GM10248 (cell line): ENCODE results near the gene RAD51B.

Experiments used
- CTCF ChIA-PET: fragments of 300-600 bp; sonication (Branson Sonifier 250); formaldehyde crosslinking; extraction: SDS; loops from one replicate; lab custom pipeline; 2021; ENCODE audit warnings: antibody characterized with exemption; lab: Yijun Ruan, JAX
- POLR2A ChIA-PET: fragments of 350-650 bp; sonication (Branson Sonifier 250); formaldehyde crosslinking; extraction: SDS; loops from one replicate; lab custom pipeline; 2020; ENCODE audit warnings: antibody characterized with exemption; lab: Yijun Ruan, JAX
- DNase-seq: peaks from one replicate; pipeline ENCODE4 v3.0.0; 2012; ENCODE audit errors: extremely low spot score
- TF ChIP-seq, protein P1 (sequence below): IDR thresholded peaks from 2 replicates; pipeline ENCODE4 v1.5.1; 2012; ENCODE audit warnings: mild to moderate bottlenecking, low read depth; ENCODE audit errors: extremely low read depth, missing control alignments, control extremely low read depth

Gene RAD51B

DNA sequence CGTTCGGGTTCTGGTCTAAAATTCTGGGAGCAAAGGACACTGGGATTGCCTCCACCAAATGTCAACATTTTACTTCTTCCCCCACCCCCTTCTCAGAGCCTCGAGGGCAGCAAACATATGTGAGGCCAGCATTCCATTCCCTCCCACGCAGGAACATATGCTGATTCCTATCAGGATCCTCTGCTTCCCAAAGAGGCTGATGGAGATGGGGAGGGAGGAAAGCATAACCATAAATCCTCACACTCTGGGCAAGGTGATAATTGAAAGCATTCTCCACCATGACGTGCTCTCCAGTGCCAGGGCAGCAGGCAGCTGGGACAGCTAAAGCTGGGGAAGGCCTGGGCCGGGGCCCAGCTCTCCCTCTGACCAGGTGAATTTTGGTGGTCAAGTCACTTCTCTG lies 578.2 kb downstream of the RAD51B start:
- CTCF ChIA-PET = no interaction called here
- TF ChIP-seq, protein P1, sequence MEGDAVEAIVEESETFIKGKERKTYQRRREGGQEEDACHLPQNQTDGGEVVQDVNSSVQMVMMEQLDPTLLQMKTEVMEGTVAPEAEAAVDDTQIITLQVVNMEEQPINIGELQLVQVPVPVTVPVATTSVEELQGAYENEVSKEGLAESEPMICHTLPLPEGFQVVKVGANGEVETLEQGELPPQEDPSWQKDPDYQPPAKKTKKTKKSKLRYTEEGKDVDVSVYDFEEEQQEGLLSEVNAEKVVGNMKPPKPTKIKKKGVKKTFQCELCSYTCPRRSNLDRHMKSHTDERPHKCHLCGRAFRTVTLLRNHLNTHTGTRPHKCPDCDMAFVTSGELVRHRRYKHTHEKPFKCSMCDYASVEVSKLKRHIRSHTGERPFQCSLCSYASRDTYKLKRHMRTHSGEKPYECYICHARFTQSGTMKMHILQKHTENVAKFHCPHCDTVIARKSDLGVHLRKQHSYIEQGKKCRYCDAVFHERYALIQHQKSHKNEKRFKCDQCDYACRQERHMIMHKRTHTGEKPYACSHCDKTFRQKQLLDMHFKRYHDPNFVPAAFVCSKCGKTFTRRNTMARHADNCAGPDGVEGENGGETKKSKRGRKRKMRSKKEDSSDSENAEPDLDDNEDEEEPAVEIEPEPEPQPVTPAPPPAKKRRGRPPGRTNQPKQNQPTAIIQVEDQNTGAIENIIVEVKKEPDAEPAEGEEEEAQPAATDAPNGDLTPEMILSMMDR = no peak
- no peak for DNase-seq
- POLR2A ChIA-PET = no interaction called here

DNA sequence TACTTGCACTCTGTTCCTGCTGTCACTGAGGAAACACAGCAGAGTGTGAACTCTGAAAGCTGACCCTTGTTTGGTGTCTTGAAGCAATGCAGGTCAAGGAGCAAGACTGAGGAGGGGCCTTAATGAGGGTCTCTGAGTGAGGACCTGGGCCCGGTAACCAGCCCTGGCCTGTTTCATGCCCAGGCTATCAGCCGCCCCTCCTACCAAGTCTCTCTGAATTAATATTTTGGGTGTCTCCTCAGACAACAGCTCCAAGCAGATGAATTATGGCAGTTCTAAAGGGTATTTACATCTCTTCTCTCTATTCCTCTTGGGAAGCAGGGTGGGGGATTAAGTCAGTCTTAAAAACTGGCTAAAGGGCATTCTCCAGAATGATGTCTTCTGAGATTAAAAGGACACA lies 578.8 kb downstream of the RAD51B start:
- DNase-seq = no peak
- ChIA-PET CTCF (no interaction called here), POLR2A (no interaction called here)
- TF ChIP-seq, protein P1 = no peak

- no peak for DNase-seq
- TF ChIP-seq, protein P1 = no peak
- CTCF ChIA-PET = interaction anchor here (0.8 to 1.6 kb wide), 5 partner anchors 9 to 421 kb away, joined by 3 to 4 read pairs (median 4); no protein-coding TSS in a partner anchor
- POLR2A ChIA-PET = interaction anchor here (1.4 kb wide), 1 partner anchor 15 kb away, joined by 4 read pairs; no protein-coding TSS in a partner anchor
These were observed 580.4 kb downstream of the RAD51B start for GRCh38 chr14:68399971-68400370.

DNA sequence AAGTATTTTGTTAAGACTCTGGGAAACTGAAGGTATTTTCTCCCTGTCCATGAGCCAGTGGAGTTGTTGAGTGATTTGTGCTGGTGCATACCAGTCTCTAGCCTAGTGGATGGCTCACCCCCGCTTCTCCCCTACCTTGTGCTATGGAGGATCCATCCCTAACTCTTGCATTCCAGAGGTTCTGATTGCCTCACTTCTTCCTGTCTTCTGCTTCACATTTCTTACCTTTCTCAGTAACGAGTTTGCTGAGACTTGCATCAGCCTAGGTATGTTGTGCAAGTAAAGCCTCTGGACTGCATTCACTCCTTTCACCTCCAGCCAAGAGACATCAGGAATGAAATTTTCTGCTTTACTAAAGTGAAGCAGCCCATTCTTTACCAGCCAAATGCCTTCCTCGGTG lies 581.7 kb downstream of the RAD51B start:
- POLR2A ChIA-PET = interaction anchor here (0.8 to 1.6 kb wide), 5 partner anchors 21 to 392 kb away, joined by 3 to 8 read pairs (median 4); partner anchors contain the start of gene ZFP36L1
- TF ChIP-seq, protein P1 = no peak
- CTCF ChIA-PET = interaction anchor here (0.8 to 1.7 kb wide), 10 partner anchors 7 to 416 kb away, joined by 3 to 4 read pairs (median 4); no protein-coding TSS in a partner anchor
- DNase-seq = no peak

DNA sequence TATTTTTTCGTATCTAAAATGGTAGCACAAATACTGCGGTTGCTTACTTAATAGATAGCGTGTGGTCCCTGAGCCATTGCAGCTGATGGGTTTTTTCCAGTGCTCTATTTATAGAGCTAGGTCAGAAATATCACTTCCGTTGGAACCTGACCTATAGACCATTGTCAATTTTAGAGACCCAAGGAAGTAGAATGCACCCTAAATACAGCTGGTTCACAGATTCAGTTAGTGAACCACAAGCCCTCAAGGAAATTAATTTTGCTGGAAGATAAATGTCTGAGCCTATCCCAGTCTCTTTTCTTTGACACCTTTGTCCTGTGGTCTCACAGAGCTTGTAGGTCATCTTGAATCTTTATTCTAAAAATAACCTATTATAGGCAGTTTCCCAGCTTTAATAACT lies 582.3 kb downstream of the RAD51B start:
- ChIA-PET CTCF (interaction anchor here (0.8 to 1.7 kb wide), 10 partner anchors 10 to 416 kb away, joined by 3 to 4 read pairs (median 4); no protein-coding TSS in a partner anchor), POLR2A (interaction anchor here (0.8 to 1.6 kb wide), 6 partner anchors 22 to 391 kb away, joined by 3 to 8 read pairs (median 4); partner anchors contain the start of gene ZFP36L1)
- TF ChIP-seq, protein P1 = no peak
- peak; percentile 64 for DNase-seq

- POLR2A ChIA-PET = interaction anchor here (0.6 to 1.6 kb wide), 7 partner anchors 25 to 391 kb away, joined by 3 to 8 read pairs (median 4); partner anchors contain the start of gene ZFP36L1
- no peak for DNase-seq
- CTCF ChIA-PET = interaction anchor here (0.9 to 1.7 kb wide), 8 partner anchors 10 to 388 kb away, joined by 3 to 4 read pairs (median 4); no protein-coding TSS in a partner anchor
- TF ChIP-seq, protein P1 = no peak
These were observed 583.0 kb downstream of the RAD51B start for GRCh38 chr14:68402525-68403101.
